K562 (cell line): ENCODE results near the gene SNPH. TPM values are rescaled to one million over a fixed set of nuclear protein-coding genes. Genes with fewer than 3 reads are reported as not detected.

ENCODE experiments used
- ATAC-seq: fragments of 200-7000 bp; cut with Tn5 transposase; 3 replicates; pipeline ENCODE4 v1.9.1; 2020; ENCODE audit warnings: moderate library complexity
- BruUV-seq: library from RNA; stranded (reverse); fragments of 400-500 nt; replicated peaks from 2 replicates; lab custom pipeline; 2021; lab: Mats Ljungman, UMichigan
- CTCF ChIA-PET: fragments of 300-600 bp; formaldehyde crosslinking; extraction: SDS; loops from one replicate; lab custom pipeline; 2021; ENCODE audit warnings: low intra/inter-chr PET ratio; lab: Yijun Ruan, JAX
- POLR2A ChIA-PET: fragments of 300-600, 350-650 bp; sonication (Branson Sonifier 250); formaldehyde crosslinking; extraction: SDS; loops from one replicate; lab custom pipeline; 2021; ENCODE audit warnings: antibody characterized with exemption, inconsistent platforms; lab: Yijun Ruan, JAX
- DNase-seq, 4 experiments: peaks; one replicate each; pipeline versions ENCODE4 v3.0.0 to v3.0.0-alpha.2; 2011 to 2018; ENCODE audit warnings: low spot score in 3 of 4, mixed read lengths in 3 of 4; ENCODE audit errors: extremely low read depth in 1 of 4
- FAIRE-seq: peaks from 2 replicates; lab custom pipeline; 2011; peaks lifted over from hg19 to GRCh38; lab: Jason Lieb, UNC
- H2AFZ ChIP-seq: 2 replicates; pipeline ENCODE4 v1.6.0; 2011; ENCODE audit warnings: low read depth, low read length, control low read depth, inconsistent platforms
- H3K27ac ChIP-seq: fragments of 200-600 bp; 3 replicates; pipeline ENCODE4 v1.8.0; 2011; ENCODE audit warnings: low read depth, mild to moderate bottlenecking, control low read depth, inconsistent platforms, low read length, moderate library complexity, mixed read lengths; ENCODE audit errors: extremely low read depth
- H3K27me3 ChIP-seq, 2 experiments: fragments of 300-600 bp in 1 of 2; 2 replicates in 1 of 2; 3 replicates in 1 of 2; pipeline versions ENCODE4 v1.6.0 to v1.8.0; 2011; ENCODE audit warnings: inconsistent platforms in 2 of 2, low read length in 2 of 2, mild to moderate bottlenecking in 1 of 2, mixed read lengths in 1 of 2, moderate library complexity in 1 of 2; ENCODE audit not compliant: control insufficient read depth in 2 of 2, insufficient read depth in 2 of 2
- H3K36me3 ChIP-seq: fragments of 300-600 bp; 3 replicates; pipeline ENCODE4 v1.8.0; 2011; ENCODE audit warnings: mild to moderate bottlenecking, low read length, inconsistent platforms; ENCODE audit not compliant: control insufficient read depth, insufficient read depth
- H3K4me1 ChIP-seq, 2 experiments: fragments of 200-600 bp in 1 of 2; replicated peaks in 1 of 2; 2 replicates in 1 of 2; 3 replicates in 1 of 2; pipeline versions ENCODE4 v1.5.1 to v1.8.0; 2011; ENCODE audit warnings: inconsistent platforms in 2 of 2, low read length in 2 of 2, mild to moderate bottlenecking in 1 of 2, mixed read lengths in 1 of 2, moderate library complexity in 1 of 2; ENCODE audit not compliant: control insufficient read depth in 2 of 2, insufficient read depth in 2 of 2
- H3K4me2 ChIP-seq: 2 replicates; pipeline ENCODE4 v1.6.1; 2011; ENCODE audit warnings: low read length, control low read depth, inconsistent platforms, mixed read lengths; ENCODE audit not compliant: insufficient read depth
- H3K4me3 ChIP-seq: fragments of 200-600 bp; sonication (generic), shearing (Covaris generic); 2 replicates; pipeline ENCODE4 v1.5.1; 2016; ENCODE audit warnings: control low read depth, inconsistent platforms
- H3K79me2 ChIP-seq: fragments of 200-600 bp; 3 replicates; pipeline ENCODE4 v1.8.0; 2011; ENCODE audit warnings: low read length, inconsistent platforms; ENCODE audit not compliant: control insufficient read depth, insufficient read depth
- H3K9ac ChIP-seq, 2 experiments: 2 replicates each; pipeline versions ENCODE4 v1.6.0 to v1.6.1; 2011; ENCODE audit warnings: low read depth in 2 of 2, low read length in 2 of 2, control low read depth in 1 of 2, inconsistent platforms in 1 of 2, mild to moderate bottlenecking in 1 of 2, mixed read lengths in 1 of 2; ENCODE audit not compliant: insufficient read depth in 1 of 2
- H3K9me1 ChIP-seq: one replicate; pipeline ENCODE4 v1.6.0; 2011; ENCODE audit warnings: inconsistent platforms, mild to moderate bottlenecking, low read length, moderate library complexity; ENCODE audit not compliant: control insufficient read depth, insufficient read depth
- H3K9me3 ChIP-seq: replicated peaks from 2 replicates; pipeline ENCODE4 v1.5.1; 2011; ENCODE audit warnings: low read depth, low read length, inconsistent platforms; ENCODE audit not compliant: control insufficient read depth, insufficient read depth
- H4K20me1 ChIP-seq: replicated peaks from 2 replicates; pipeline ENCODE4 v1.6.1; 2011; ENCODE audit warnings: low read length, inconsistent platforms, mixed read lengths; ENCODE audit not compliant: control insufficient read depth, insufficient read depth
- CREB1 ChIP-seq, 2 experiments: sonication (generic) in 1 of 2; formaldehyde crosslinking in 1 of 2; IDR thresholded peaks; 2 replicates each; pipeline versions ENCODE4 v1.6.1 to v1.8.0; 2012 to 2022; ENCODE audit warnings: inconsistent platforms in 1 of 2, mild to moderate bottlenecking in 1 of 2, missing genetic modification reagents in 1 of 2, moderate library complexity in 1 of 2
- ETV6 ChIP-seq, 3 experiments: fragments of 150-350 bp in 1 of 3; sonication (generic) in 1 of 3; formaldehyde crosslinking in 1 of 3; IDR thresholded peaks; 2 replicates each; pipeline versions ENCODE4 v1.6.1 to v1.8.0; 2014 to 2022; ENCODE audit warnings: borderline replicate concordance in 2 of 3, low read depth in 2 of 3, antibody characterized with exemption in 1 of 3, low read length in 1 of 3, mild to moderate bottlenecking in 1 of 3, missing genetic modification reagents in 1 of 3
- FOXM1 ChIP-seq, 2 experiments: fragments of 450-650 bp in 1 of 2; sonication (generic) in 1 of 2; formaldehyde crosslinking in 1 of 2; IDR thresholded peaks; 2 replicates each; pipeline versions ENCODE4 v1.6.1 to v1.9.0; 2017 to 2022; ENCODE audit warnings: low read depth in 2 of 2, mild to moderate bottlenecking in 2 of 2, missing genetic modification reagents in 1 of 2, moderate library complexity in 1 of 2
- KAT8 ChIP-seq: fragments of 450-650 bp; IDR thresholded peaks from 2 replicates; pipeline ENCODE4 v1.6.1; 2016; ENCODE audit warnings: low read depth, mild to moderate bottlenecking
- MCM3 ChIP-seq: fragments of 450-650 bp; IDR thresholded peaks from 2 replicates; pipeline ENCODE4 v1.6.1; 2016
- MTA3 ChIP-seq: fragments of 450-650 bp; formaldehyde crosslinking; IDR thresholded peaks from 2 replicates; pipeline ENCODE4 v1.6.1; 2017; ENCODE audit warnings: mild to moderate bottlenecking, borderline replicate concordance
- RB1 ChIP-seq: fragments of 450-650 bp; IDR thresholded peaks from 2 replicates; pipeline ENCODE4 v1.6.1; 2017; ENCODE audit warnings: low read depth, mild to moderate bottlenecking
- ZNF146 ChIP-seq: IDR thresholded peaks from one replicate; pipeline ENCODE4 v1.6.1; 2018; ENCODE audit warnings: missing compliant biosample characterization; ENCODE audit not compliant: unreplicated experiment
- ZNF253 ChIP-seq: fragments of 250-450 bp; sonication (Bioruptor Pico); conservative IDR thresholded peaks from 2 replicates; pipeline ENCODE4 v1.6.1; 2021; ENCODE audit warnings: mild to moderate bottlenecking
- WGBS: fragments of 100-300 bp; shearing (Covaris generic); methylation state at CpG from one replicate; pipeline ENCODE4 v1.1.6; 2016; ENCODE audit warnings: low coverage, mixed read lengths; ENCODE audit not compliant: insufficient coverage; ENCODE audit errors: missing lambda C conversion rate; 5-methylcytosine and 5-hydroxymethylcytosine counted together
- in situ Hi-C: fragments of 300-500 bp; cut with MboI; formaldehyde crosslinking; loops from 4 replicates; pipeline ENCODE4 v1.15.0; 2018; ENCODE audit warnings: inconsistent platforms, mixed read lengths
- intact Hi-C: fragments of 100-400 bp; cut with micrococcal nuclease; formaldehyde crosslinking; loops from 2 replicates; pipeline ENCODE4 v1.14.2; 2022
- polyA plus RNA-seq, 8 experiments: library from polyadenylated mRNA; depleted of rRNA in 4 of 8; stranded (reverse) in 5 of 8; unstranded in 3 of 8; fragments of >200 nt; fragmentation: Nextera tagmentation in 2 of 8; fragmentation: Illumina TruSeq in 1 of 8; extraction: Ambion mirVana in 2 of 8; extraction: Trizol in 1 of 8; gene quantifications; 2 replicates each; pipeline versions ENCODE4 v1.2.1 to v1.2.3, GENCODE V29; 2011 to 2014; ENCODE audit warnings: inconsistent platforms in 1 of 8, missing spikeins in 1 of 8
- total RNA-seq, 7 experiments: library from RNA; depleted of rRNA in 6 of 7; stranded (reverse); fragments of >200 nt in 6 of 7; fragmentation: Illumina TruSeq in 2 of 7; extraction: Trizol in 2 of 7; gene quantifications; 2 replicates each; pipeline versions ENCODE4 v1.2.1 to v1.2.3, GENCODE V29; 2011 to 2021; ENCODE audit warnings: low replicate concordance in 1 of 7
- TF ChIP-seq, protein P1 (sequence below): fragments of 450-650 bp; formaldehyde crosslinking; IDR thresholded peaks from 2 replicates; pipeline ENCODE4 v1.4.0; 2022; ENCODE audit warnings: mild to moderate bottlenecking, moderate library complexity
- TF ChIP-seq, protein P2 (sequence below): sonication (generic); formaldehyde crosslinking; IDR thresholded peaks from 2 replicates; pipeline ENCODE4 v1.8.0; 2022; ENCODE audit warnings: mild to moderate bottlenecking, missing genetic modification reagents
- TF ChIP-seq, protein P3 (sequence below), 2 experiments: fragments of 150-350 bp in 1 of 2; IDR thresholded peaks; 2 replicates each; pipeline ENCODE4 v1.6.1; 2012 to 2016; ENCODE audit warnings: low read depth in 2 of 2, low read length in 2 of 2, mild to moderate bottlenecking in 1 of 2, moderate library complexity in 1 of 2

SNPH gene
- total and polyA plus RNA-seq, 9 of the 15 experiments (the other 6 are each of a cell fraction or from before 2014, with no cell fraction given), result 0.03 to 4.2 (median 1.4) TPM

DNA sequence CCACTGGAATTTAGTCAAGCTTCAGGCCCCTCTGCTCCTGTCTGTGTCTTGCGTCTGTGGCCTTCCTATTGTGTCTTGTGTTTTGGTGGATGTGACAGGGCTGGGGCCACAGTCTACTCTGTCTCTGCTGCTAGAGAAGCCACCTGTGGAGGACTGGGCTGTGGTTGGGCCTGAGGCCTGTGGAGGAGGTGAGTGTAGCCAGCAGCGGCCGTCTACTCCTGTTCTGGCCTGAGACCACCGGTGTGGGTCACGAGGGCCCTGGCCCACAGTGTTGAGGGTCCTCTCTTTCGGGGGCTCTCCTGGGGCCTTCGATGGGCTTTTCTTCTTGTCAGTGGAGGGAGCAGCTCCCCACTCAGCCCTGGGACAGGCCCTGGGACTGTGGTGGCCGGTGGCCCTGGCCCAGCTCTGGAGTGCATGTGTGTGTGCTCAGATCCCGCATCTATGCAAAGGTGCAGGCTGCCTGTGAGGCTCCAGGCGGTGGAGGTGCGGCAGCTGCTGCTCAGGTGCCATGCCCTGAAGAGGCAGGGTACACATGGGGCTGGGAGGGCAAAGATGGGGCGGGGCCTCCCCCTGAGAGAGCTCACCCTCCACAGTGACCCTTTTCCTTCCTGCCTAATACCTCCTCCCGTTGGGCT lies 42.1 kb downstream of the SNPH start:
- Histone ChIP-seq H4K20me1 (no peaks in the 10 kb centered on the region), H3K36me3 (no peaks in the 10 kb centered on the region), H2AFZ (no peak overlapping the region), H3K79me2 (no peaks in the 10 kb centered on the region), H3K4me2 (no peak overlapping the region), H3K9ac (no peak overlapping the region), H3K9me1 (no peaks in the 10 kb centered on the region), H3K4me1 (peaks cover 0 to 23% of the 10 kb centered on the region in 2 experiments; a peak in 2 of 5 replicates), H3K27ac (no peak overlapping the region), H3K4me3 (no peak overlapping the region), H3K27me3 (no peaks in the 10 kb centered on the region), H3K9me3 (no peaks in the 10 kb centered on the region)
- DNase-seq, result no peak
- POLR2A ChIA-PET, result interaction anchor here (0.6 to 1.1 kb wide), 2 partner anchors 95 to 131 kb away, joined by 3 read pairs; no protein-coding TSS in a partner anchor
- intact Hi-C loops (loop anchor here (10.0 kb wide), 1 partner anchor 93 kb away; no protein-coding TSS in a partner anchor), in situ Hi-C loops (no loop called here)
- BruUV-seq, result no TSS peak
- no peak for FAIRE-seq
- 74% methylated on average over 3 of the region's 13 CpGs for WGBS
- CTCF ChIA-PET, result no interaction called here
- no peak for ATAC-seq
- TF ChIP-seq MTA3, result no peak
- TF ChIP-seq RB1, result no peak
- TF ChIP-seq, protein P1, sequence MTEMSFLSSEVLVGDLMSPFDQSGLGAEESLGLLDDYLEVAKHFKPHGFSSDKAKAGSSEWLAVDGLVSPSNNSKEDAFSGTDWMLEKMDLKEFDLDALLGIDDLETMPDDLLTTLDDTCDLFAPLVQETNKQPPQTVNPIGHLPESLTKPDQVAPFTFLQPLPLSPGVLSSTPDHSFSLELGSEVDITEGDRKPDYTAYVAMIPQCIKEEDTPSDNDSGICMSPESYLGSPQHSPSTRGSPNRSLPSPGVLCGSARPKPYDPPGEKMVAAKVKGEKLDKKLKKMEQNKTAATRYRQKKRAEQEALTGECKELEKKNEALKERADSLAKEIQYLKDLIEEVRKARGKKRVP (CRISPR knock-in tag), result no peak
- TF ChIP-seq, protein P2, sequence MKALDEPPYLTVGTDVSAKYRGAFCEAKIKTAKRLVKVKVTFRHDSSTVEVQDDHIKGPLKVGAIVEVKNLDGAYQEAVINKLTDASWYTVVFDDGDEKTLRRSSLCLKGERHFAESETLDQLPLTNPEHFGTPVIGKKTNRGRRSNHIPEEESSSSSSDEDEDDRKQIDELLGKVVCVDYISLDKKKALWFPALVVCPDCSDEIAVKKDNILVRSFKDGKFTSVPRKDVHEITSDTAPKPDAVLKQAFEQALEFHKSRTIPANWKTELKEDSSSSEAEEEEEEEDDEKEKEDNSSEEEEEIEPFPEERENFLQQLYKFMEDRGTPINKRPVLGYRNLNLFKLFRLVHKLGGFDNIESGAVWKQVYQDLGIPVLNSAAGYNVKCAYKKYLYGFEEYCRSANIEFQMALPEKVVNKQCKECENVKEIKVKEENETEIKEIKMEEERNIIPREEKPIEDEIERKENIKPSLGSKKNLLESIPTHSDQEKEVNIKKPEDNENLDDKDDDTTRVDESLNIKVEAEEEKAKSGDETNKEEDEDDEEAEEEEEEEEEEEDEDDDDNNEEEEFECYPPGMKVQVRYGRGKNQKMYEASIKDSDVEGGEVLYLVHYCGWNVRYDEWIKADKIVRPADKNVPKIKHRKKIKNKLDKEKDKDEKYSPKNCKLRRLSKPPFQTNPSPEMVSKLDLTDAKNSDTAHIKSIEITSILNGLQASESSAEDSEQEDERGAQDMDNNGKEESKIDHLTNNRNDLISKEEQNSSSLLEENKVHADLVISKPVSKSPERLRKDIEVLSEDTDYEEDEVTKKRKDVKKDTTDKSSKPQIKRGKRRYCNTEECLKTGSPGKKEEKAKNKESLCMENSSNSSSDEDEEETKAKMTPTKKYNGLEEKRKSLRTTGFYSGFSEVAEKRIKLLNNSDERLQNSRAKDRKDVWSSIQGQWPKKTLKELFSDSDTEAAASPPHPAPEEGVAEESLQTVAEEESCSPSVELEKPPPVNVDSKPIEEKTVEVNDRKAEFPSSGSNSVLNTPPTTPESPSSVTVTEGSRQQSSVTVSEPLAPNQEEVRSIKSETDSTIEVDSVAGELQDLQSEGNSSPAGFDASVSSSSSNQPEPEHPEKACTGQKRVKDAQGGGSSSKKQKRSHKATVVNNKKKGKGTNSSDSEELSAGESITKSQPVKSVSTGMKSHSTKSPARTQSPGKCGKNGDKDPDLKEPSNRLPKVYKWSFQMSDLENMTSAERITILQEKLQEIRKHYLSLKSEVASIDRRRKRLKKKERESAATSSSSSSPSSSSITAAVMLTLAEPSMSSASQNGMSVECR, result no peak
- no peak for TF ChIP-seq KAT8
- no peak for TF ChIP-seq ETV6 (IDR thresholded peaks at IDR 0.05; ENCODE audit: borderline replicate concordance in 1 of 2, low read depth in 2 of 2, low read length in 1 of 2)
- TF ChIP-seq ETV6 (CRISPR knock-in tag; IDR thresholded peaks at IDR 0.05; ENCODE audit: borderline replicate concordance), result no peak
- no peak for TF ChIP-seq CREB1 (IDR thresholded peaks at IDR 0.05)
- TF ChIP-seq CREB1 (CRISPR knock-in tag; IDR thresholded peaks at IDR 0.05), result no peak
- TF ChIP-seq ZNF253 (CRISPR knock-in tag), result no peak
- TF ChIP-seq, protein P3, sequence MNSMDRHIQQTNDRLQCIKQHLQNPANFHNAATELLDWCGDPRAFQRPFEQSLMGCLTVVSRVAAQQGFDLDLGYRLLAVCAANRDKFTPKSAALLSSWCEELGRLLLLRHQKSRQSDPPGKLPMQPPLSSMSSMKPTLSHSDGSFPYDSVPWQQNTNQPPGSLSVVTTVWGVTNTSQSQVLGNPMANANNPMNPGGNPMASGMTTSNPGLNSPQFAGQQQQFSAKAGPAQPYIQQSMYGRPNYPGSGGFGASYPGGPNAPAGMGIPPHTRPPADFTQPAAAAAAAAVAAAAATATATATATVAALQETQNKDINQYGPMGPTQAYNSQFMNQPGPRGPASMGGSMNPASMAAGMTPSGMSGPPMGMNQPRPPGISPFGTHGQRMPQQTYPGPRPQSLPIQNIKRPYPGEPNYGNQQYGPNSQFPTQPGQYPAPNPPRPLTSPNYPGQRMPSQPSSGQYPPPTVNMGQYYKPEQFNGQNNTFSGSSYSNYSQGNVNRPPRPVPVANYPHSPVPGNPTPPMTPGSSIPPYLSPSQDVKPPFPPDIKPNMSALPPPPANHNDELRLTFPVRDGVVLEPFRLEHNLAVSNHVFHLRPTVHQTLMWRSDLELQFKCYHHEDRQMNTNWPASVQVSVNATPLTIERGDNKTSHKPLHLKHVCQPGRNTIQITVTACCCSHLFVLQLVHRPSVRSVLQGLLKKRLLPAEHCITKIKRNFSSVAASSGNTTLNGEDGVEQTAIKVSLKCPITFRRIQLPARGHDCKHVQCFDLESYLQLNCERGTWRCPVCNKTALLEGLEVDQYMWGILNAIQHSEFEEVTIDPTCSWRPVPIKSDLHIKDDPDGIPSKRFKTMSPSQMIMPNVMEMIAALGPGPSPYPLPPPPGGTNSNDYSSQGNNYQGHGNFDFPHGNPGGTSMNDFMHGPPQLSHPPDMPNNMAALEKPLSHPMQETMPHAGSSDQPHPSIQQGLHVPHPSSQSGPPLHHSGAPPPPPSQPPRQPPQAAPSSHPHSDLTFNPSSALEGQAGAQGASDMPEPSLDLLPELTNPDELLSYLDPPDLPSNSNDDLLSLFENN (IDR thresholded peaks at IDR 0.05; ENCODE audit: low read depth in 2 of 2, low read length in 2 of 2), result no peak
- TF ChIP-seq FOXM1 (IDR thresholded peaks at IDR 0.05; ENCODE audit: low read depth), result no peak
- TF ChIP-seq FOXM1 (CRISPR knock-in tag; IDR thresholded peaks at IDR 0.05; ENCODE audit: low read depth), result no peak
- no peak for TF ChIP-seq ZNF146
- no peak for TF ChIP-seq MCM3
